ENCODE measurements around the gene KLF9.

- TF ChIP-seq EZH2 (IDR thresholded peaks at IDR 0.05; ENCODE audit: low read length, missing control alignments) (no peak), CTCF (conservative IDR thresholded peaks at IDR 0.05 in 1 of 2, IDR thresholded peaks at IDR 0.05 in 1 of 2; ENCODE audit: low read depth in 1 of 2, low read length in 2 of 2) (no peak)
Measured at GRCh38 chr9:70441622-70442021, 27.2 kb upstream of the KLF9 start.

Data from fibroblast of lung (primary cell).